Measurements from ENCODE around the gene MTOR. TPM values are rescaled to one million over a fixed set of nuclear protein-coding genes. Genes with fewer than 3 reads are reported as not detected.

Gene MTOR
- total and polyA plus RNA-seq, 2 experiments from 2014 or later: 17.2 to 37.7 TPM

DNA sequence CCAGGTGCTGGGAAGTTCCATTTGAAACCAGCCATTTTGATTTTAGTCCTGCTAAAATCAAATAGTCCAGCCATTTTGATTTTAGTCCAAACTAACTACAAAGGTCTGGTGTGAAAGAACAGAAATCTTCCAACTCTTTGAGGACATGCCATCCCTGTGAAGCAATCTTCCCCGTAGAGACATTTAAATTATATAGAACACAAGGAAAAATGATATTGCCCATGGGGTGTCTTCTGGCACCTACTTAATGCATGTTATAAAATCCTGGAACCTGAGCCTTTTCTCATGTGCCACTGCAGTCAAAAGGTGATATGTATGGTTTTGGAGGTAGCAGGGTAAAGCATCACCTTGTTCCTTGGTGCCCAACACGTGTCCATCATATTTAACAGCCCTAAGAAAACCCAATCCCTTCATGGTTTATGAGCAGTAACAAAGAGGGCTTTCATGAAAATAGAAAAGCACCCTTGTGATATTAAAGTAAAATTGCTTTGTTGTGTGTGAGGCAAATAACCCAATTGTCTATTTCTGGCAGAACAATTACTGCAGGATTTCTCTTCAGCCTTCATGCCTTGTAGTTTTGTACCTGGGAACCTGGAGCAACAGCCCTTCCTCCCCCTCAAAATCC lies 46.9 kb downstream of the MTOR start:
- Histone ChIP-seq H3K9me3 (ENCODE audit: low read depth) (no peaks in the 10 kb centered on the region), H3K27ac (no peak overlapping the region), H2AFZ (no peak overlapping the region), H3K4me1 (ENCODE audit: insufficient read depth) (no peaks in the 10 kb centered on the region), H3K27me3 (no peaks in the 10 kb centered on the region), H3K4me3 (no peak overlapping the region), H4K20me1 (ENCODE audit: insufficient read depth, poor library complexity, severe bottlenecking) (no peaks in the 10 kb centered on the region), H3K9me2 (replicated peaks; ENCODE audit: insufficient read depth) (no peaks in the 10 kb centered on the region), H3K4me2 (no peak overlapping the region), H3K36me3 (replicated peaks; ENCODE audit: insufficient read depth, low read depth) (no peaks in the 10 kb centered on the region), H3K79me2 (no peaks in the 10 kb centered on the region)
- WGBS (ENCODE audit: low lambda C conversion rate, missing lambda C conversion rate): 92% methylated on average over 2 of the region's 2 CpGs
- DNase-seq (ENCODE audit: low spot score): no peak
- TF ChIP-seq EZH2phosphoT487 (IDR thresholded peaks at IDR 0.05; ENCODE audit: low read depth, severe bottlenecking, unreplicated experiment): no peak
- TF ChIP-seq, protein P1, sequence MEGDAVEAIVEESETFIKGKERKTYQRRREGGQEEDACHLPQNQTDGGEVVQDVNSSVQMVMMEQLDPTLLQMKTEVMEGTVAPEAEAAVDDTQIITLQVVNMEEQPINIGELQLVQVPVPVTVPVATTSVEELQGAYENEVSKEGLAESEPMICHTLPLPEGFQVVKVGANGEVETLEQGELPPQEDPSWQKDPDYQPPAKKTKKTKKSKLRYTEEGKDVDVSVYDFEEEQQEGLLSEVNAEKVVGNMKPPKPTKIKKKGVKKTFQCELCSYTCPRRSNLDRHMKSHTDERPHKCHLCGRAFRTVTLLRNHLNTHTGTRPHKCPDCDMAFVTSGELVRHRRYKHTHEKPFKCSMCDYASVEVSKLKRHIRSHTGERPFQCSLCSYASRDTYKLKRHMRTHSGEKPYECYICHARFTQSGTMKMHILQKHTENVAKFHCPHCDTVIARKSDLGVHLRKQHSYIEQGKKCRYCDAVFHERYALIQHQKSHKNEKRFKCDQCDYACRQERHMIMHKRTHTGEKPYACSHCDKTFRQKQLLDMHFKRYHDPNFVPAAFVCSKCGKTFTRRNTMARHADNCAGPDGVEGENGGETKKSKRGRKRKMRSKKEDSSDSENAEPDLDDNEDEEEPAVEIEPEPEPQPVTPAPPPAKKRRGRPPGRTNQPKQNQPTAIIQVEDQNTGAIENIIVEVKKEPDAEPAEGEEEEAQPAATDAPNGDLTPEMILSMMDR (IDR thresholded peaks at IDR 0.05; ENCODE audit: poor library complexity): no peak
- no peak for TF ChIP-seq EZH2 (IDR thresholded peaks at IDR 0.05; ENCODE audit: borderline replicate concordance)

DNA sequence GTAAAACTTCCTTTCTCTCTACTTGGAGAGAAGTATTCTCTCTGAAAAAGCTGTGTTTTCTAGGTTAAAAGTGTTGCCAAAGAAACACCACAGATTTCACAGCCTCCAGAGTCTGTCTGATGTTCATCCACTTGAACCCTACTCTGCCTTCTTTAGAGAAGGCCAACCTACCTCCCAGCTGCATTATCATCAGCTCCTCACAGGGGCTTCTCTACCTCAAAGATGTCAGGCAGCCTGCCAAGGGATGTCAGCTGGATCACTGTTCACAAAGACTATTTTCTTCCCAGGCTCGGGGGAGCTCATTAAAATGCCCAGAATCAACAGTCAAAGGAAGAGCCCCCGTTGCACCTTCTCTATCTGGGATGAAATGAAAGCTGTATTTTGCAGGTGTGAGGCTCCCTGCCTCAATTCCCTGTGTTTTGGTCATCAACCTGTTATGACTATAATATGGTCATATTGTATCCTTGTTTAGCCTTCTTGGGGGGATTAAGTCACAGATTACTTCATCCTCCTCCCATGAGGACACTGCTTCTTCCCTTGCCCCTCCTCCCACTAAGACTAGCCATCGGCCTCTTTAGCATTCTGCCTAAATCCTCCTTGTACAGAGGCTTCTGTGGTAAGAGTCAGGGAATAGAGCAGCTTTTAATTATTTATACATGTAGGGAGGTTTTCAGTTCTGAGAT lies 47.5 kb downstream of the MTOR start:
- Histone ChIP-seq H3K27ac (no peak overlapping the region), H2AFZ (no peak overlapping the region), H3K4me1 (ENCODE audit: insufficient read depth) (no peaks in the 10 kb centered on the region), H3K9me2 (replicated peaks; ENCODE audit: insufficient read depth) (no peaks in the 10 kb centered on the region), H3K4me2 (no peak overlapping the region), H3K9me3 (ENCODE audit: low read depth) (no peaks in the 10 kb centered on the region), H3K36me3 (replicated peaks; ENCODE audit: insufficient read depth, low read depth) (no peaks in the 10 kb centered on the region), H3K79me2 (no peaks in the 10 kb centered on the region), H3K4me3 (no peak overlapping the region), H4K20me1 (ENCODE audit: insufficient read depth, poor library complexity, severe bottlenecking) (no peaks in the 10 kb centered on the region), H3K27me3 (no peaks in the 10 kb centered on the region)
- no peak for DNase-seq (ENCODE audit: low spot score)
- TF ChIP-seq EZH2 (IDR thresholded peaks at IDR 0.05; ENCODE audit: borderline replicate concordance) (no peak), EZH2phosphoT487 (IDR thresholded peaks at IDR 0.05; ENCODE audit: low read depth, severe bottlenecking, unreplicated experiment) (no peak)
- TF ChIP-seq, protein P1 (IDR thresholded peaks at IDR 0.05; ENCODE audit: poor library complexity): no peak
- WGBS (ENCODE audit: low lambda C conversion rate, missing lambda C conversion rate): 92% methylated on average over 3 of the region's 3 CpGs

DNA sequence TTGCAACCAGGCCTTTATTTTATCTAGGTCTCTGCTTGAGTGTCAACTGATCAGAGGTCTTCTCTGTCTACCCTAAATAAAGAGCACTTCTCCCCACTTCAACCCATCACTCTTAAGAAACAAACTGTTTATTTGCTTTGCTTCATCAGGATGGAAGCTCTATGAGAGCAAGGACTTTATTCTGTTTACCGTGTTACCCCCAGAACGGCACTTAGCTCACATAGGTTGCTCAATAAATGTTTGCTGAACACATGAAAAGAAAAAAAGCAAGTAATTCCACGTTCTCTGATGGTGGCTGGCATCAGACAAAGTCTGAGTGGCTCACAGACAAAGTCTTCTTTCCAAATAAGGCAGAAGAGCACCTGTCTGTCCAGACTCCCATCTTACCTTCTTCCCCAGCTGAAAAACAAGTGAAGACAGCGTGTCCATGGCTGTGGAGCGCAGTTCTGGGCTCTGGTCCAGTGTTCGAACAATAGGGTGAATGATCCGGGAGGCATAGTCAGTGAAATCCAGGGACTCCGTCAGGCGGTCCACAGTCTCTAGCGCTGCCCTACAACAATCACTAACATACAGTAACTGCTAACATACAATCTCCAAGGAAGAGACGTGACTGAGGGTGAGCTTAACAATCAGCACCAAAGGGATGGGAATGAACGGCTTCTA lies 50.3 kb downstream of the MTOR start:
- WGBS (ENCODE audit: low lambda C conversion rate, missing lambda C conversion rate): 95% methylated on average over 12 of the region's 12 CpGs
- Histone ChIP-seq H3K9me3 (ENCODE audit: low read depth) (no peaks in the 10 kb centered on the region), H3K36me3 (replicated peaks; ENCODE audit: insufficient read depth, low read depth) (no peaks in the 10 kb centered on the region)

More for the DNA sequence above, 50.3 kb downstream of the MTOR start:
- Histone ChIP-seq H3K4me2 (no peak overlapping the region), H3K79me2 (no peaks in the 10 kb centered on the region), H4K20me1 (ENCODE audit: insufficient read depth, poor library complexity, severe bottlenecking) (no peaks in the 10 kb centered on the region), H3K27ac (no peak overlapping the region), H3K9me2 (replicated peaks; ENCODE audit: insufficient read depth) (no peaks in the 10 kb centered on the region), H3K4me1 (ENCODE audit: insufficient read depth) (no peaks in the 10 kb centered on the region), H3K27me3 (no peaks in the 10 kb centered on the region), H2AFZ (no peak overlapping the region), H3K4me3 (no peak overlapping the region)
- TF ChIP-seq EZH2phosphoT487 (IDR thresholded peaks at IDR 0.05; ENCODE audit: low read depth, severe bottlenecking, unreplicated experiment): no peak
- TF ChIP-seq, protein P1 (IDR thresholded peaks at IDR 0.05; ENCODE audit: poor library complexity): no peak
- no peak for TF ChIP-seq EZH2 (IDR thresholded peaks at IDR 0.05; ENCODE audit: borderline replicate concordance)
- no peak for DNase-seq (ENCODE audit: low spot score)
